Fibroblast of skin of scalp (primary cell): ENCODE results near the gene IRF2BPL.

Experiments
- DNase-seq: peaks from one replicate; pipeline ENCODE4 v3.0.0-alpha.2; 2013

Gene IRF2BPL

GRCh38 chr14:77009014-77009413, 19.5 kb downstream of the IRF2BPL start:
- DNase-seq, result no peak

- no peak for DNase-seq
Observed at GRCh38 chr14:77008541-77008940, 20.0 kb downstream of the IRF2BPL start.

GRCh38 chr14:77007975-77008421, 20.5 kb downstream of the IRF2BPL start:
- no peak for DNase-seq

- DNase-seq, result no peak
Observed at GRCh38 chr14:77007183-77007974, 21.1 kb downstream of the IRF2BPL start.

GRCh38 chr14:77006132-77006531, 22.4 kb downstream of the IRF2BPL start:
- DNase-seq, result no peak

- no peak for DNase-seq
Observed at GRCh38 chr14:77005559-77005958, 22.9 kb downstream of the IRF2BPL start.

GRCh38 chr14:77004711-77005460, 23.6 kb downstream of the IRF2BPL start:
- no peak for DNase-seq

GRCh38 chr14:77003960-77004710, 24.4 kb downstream of the IRF2BPL start:
- no peak for DNase-seq

- DNase-seq, result no peak
Observed at GRCh38 chr14:77002889-77003288, 25.6 kb downstream of the IRF2BPL start.

- no peak for DNase-seq
Observed at GRCh38 chr14:77002335-77002734, 26.2 kb downstream of the IRF2BPL start.

GRCh38 chr14:77000340-77001270, 27.9 kb downstream of the IRF2BPL start:
- DNase-seq, result peak; percentile 73

- DNase-seq, result no peak
Observed at GRCh38 chr14:76998910-76999309, 29.6 kb downstream of the IRF2BPL start.

GRCh38 chr14:76997257-76997970, 31.1 kb downstream of the IRF2BPL start:
- peak; percentile 51 for DNase-seq

GRCh38 chr14:76996563-76997146, 31.9 kb downstream of the IRF2BPL start:
- no peak for DNase-seq

- DNase-seq, result no peak
Observed at GRCh38 chr14:76995279-76996035, 33.1 kb downstream of the IRF2BPL start.

- DNase-seq, result no peak
Observed at GRCh38 chr14:76993752-76994151, 34.8 kb downstream of the IRF2BPL start.

GRCh38 chr14:76990084-76990483, 38.4 kb downstream of the IRF2BPL start:
- DNase-seq, result no peak

- no peak for DNase-seq
Observed at GRCh38 chr14:76987956-76988520, 40.5 kb downstream of the IRF2BPL start.

- no peak for DNase-seq
Observed at GRCh38 chr14:76986231-76986565, 42.3 kb downstream of the IRF2BPL start.
